ENCODE measurements around the gene GLRA2.

Gene GLRA2

GRCh38 chrX:14758029-14758491 is 228.7 kb downstream of the GLRA2 start:
- DNase-seq (ENCODE audit: low spot score), result no peak
- no peak for TF ChIP-seq CTCF (IDR thresholded peaks at IDR 0.05; ENCODE audit: extremely low read depth, missing control alignments)

- no peak for TF ChIP-seq CTCF (IDR thresholded peaks at IDR 0.05; ENCODE audit: extremely low read depth, missing control alignments)
- no peak for DNase-seq (ENCODE audit: low spot score)
These were observed 246.1 kb downstream of the GLRA2 start for GRCh38 chrX:14775416-14775815.

DNA sequence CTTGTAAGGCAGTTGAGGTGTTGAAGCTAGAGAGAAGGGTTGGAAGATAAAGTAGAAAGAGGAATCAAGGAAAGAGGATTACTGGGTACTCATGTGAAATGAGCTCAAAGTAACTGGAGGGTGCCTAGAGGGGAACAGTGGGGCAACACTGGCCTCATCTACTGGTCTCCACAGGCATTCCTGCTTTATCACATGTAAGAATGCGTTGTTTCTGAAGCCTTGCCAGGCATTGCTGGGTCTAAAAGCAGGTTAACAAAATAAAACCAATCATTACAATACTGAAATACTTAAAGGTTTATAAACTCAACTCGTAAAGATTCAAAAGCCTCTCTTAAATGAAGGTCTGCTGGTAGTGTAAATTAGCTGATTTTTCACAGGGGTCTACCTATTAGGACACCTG is 247.6 kb downstream of the GLRA2 start:
- TF ChIP-seq CTCF (IDR thresholded peaks at IDR 0.05; ENCODE audit: extremely low read depth, missing control alignments), result no peak
- no peak for DNase-seq (ENCODE audit: low spot score)

DNA sequence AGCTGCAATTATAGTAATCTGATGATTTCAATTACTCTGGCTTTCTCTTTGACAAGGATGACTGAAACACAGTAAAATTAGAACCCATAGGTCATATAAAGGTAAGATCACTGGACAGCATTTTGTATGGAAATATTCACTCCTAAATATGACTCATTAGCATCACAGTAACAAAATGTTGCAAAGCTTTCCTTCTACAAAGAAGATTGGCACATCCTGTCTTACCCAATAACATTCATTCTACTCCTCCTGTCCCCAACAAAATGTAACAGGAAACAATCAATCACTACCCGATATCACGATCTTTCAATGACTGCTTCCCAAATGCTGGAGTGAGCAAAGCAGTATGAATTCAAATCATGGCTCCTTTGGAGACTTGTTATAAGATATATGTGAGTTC is 248.2 kb downstream of the GLRA2 start:
- no peak for DNase-seq (ENCODE audit: low spot score)
- no peak for TF ChIP-seq CTCF (IDR thresholded peaks at IDR 0.05; ENCODE audit: extremely low read depth, missing control alignments)

DNA sequence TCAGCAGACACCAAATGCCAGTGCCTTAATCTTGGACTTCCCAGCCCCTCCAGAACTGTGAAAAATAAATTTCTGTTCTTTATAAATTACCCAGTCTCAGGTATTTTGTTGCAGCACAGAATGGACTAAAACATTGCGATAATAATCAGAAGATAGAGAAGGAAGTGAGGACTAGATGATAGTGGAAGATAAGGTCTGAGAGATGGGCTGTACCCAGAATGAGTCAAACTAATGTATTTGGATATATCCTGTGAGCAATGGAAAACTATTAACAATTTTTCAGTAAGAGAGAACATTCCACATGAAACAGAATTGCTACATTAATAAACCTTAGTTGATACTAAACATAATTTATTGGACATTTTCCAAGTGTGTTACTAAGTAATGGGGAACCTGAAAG is 250.2 kb downstream of the GLRA2 start:
- DNase-seq (ENCODE audit: low spot score), result no peak
- no peak for TF ChIP-seq CTCF (IDR thresholded peaks at IDR 0.05; ENCODE audit: extremely low read depth, missing control alignments)

All from GM20000 (cell line).